22Rv1 (cell line): ENCODE measurements around the gene HNRNPF.

Experiments used
- ZFX ChIP-seq: fragments of 450-650 bp; IDR thresholded peaks from 2 replicates; pipeline ENCODE4 v1.6.1; 2017; ENCODE audit warnings: antibody characterized with exemption, borderline replicate concordance
- TF ChIP-seq, protein P1 (sequence below): fragments of 450-650 bp; IDR thresholded peaks from 2 replicates; pipeline ENCODE4 v1.5.1; 2017; ENCODE audit warnings: mild to moderate bottlenecking

DNA sequence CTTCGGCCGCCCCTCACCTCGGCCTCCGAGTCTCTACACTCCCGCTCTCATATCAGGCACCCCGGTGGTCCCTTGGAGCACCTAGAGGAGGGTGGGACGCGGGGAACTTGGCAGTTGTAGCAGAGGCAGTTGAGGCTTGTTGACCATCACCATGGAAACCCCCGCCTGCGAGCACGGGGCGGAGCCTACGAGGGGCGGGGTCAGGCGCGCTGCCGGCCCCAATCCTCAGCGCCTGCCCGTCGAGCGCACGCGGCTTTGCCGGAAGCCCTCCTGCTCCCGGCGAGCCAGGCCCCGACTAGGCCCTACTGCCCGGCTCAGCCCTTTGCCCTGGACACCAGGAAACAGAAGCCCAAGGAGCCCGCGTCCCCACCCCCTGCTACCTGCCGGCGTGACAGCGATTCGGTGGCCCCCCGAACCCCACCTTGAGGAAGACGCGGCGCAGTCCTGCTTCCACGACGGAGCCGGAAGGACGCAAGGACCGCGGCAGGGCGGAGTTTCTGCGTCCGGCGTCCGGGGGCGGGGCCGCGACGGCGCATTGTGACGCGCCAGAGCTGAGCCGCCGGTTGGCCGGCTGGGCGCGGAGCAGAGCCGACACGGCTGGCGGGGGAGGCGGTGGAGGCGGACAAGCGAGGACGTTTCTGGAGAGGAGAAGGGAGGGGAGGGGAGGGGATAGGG, at the start of gene HNRNPF:
- TF ChIP-seq, protein P1, sequence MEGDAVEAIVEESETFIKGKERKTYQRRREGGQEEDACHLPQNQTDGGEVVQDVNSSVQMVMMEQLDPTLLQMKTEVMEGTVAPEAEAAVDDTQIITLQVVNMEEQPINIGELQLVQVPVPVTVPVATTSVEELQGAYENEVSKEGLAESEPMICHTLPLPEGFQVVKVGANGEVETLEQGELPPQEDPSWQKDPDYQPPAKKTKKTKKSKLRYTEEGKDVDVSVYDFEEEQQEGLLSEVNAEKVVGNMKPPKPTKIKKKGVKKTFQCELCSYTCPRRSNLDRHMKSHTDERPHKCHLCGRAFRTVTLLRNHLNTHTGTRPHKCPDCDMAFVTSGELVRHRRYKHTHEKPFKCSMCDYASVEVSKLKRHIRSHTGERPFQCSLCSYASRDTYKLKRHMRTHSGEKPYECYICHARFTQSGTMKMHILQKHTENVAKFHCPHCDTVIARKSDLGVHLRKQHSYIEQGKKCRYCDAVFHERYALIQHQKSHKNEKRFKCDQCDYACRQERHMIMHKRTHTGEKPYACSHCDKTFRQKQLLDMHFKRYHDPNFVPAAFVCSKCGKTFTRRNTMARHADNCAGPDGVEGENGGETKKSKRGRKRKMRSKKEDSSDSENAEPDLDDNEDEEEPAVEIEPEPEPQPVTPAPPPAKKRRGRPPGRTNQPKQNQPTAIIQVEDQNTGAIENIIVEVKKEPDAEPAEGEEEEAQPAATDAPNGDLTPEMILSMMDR, result no peak
- TF ChIP-seq ZFX, result no peak
